Kidney glomerular epithelial cell (primary cell): ENCODE results near the gene LARGE2.
A peak's percentile ranks its signal among the peaks of the same experiment; 100 is the strongest.

Experiments used
- DNase-seq: peaks from one replicate; lab custom pipeline; 2025; lab: John Stamatoyannopoulos, UW

The LARGE2 gene

DNA sequence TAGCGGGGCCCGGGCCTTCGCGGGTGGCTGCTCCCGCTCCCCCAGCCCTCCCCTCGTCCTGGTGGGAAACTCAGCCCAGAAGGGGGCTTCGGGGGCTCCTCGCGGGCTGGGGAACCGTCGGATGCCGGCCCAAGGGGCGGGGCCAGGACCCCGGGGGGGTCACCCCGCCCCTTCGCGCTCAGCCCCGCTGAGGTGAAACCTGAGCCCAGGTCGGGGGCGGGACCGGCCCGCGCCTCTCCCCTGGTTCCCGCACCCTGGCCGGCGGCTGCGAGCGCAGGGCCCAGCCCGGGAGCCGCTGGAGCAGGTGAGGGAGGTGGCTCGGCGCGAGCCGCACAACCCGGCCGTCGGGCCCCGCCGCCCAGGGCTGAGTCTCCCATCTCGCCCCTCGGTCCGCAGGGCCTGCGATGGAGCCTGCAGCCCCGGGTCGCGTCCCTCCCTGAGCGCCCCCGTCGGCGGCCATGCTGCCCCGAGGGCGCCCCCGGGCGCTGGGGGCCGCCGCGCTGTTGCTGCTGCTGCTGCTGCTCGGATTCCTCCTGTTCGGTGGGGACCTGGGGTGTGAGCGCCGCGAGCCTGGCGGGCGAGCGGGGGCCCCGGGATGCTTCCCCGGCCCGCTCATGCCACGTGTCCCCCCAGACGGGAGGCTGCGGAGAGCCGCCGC, at the start of gene LARGE2:
Gene LARGE2, plus strand, starts transcription at position 232 of the 658 bp plus-strand sequence. Its CDS starts 227 bp downstream, at position 459.
- DNase-seq: no peak

DNA sequence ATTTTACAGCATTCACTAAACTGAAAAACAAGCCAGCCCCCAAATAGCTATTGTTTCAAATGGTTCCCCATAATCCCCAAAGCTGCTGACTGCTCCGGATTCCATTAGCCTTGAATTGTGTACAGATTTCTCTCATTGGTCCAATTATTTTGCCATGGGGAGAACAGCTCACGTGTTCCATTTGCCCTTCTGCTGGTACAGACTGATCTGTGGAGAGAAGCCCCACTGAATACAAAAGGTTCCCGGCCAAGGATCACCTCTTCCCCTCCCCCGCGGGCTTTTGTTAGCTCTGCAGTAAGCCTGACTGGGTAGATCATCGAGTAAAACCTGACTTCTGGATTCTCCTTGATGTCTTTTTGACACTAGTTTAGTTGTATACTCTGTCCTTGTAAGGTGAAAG, 46.1 kb upstream of the LARGE2 start:
- no peak for DNase-seq

DNA sequence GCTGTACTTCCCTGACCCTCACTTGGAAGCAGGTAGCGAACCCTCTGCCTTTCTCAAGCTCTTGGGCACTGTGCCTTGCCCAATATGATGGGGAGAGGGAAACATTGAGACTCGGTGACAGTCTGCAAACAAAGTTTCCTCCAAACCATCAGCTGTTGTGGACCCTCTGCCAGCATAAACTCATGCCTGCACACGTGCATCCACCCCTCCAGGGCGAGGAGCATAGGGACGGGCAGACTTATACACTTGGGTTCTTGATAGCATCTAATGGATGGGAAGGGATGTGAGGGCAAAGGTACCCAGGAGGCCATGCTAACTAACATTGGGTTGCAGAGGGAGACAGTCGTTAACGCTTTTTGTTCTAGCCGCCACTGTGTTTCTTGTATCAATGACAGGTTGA, 45.2 kb upstream of the LARGE2 start:
- no peak for DNase-seq

DNA sequence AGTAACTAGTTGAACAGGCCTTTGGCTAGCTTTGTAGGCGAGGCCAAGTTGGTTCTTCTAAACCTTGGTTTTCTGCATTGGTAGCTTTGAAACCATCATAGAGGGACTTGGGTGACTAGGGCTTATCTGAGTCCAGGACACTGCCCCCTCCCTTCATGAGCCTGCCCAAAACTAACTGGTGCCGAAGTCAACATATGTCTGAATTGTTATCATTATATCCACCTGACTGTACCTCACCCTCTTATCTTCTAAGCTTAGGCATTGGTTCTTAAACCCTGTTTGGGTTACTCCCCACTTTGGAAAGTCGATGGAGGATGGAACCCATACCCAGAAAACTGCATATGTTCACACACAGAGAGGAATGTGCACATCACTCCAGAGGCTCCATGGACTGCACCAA, 44.6 kb upstream of the LARGE2 start:
- DNase-seq: no peak

DNA sequence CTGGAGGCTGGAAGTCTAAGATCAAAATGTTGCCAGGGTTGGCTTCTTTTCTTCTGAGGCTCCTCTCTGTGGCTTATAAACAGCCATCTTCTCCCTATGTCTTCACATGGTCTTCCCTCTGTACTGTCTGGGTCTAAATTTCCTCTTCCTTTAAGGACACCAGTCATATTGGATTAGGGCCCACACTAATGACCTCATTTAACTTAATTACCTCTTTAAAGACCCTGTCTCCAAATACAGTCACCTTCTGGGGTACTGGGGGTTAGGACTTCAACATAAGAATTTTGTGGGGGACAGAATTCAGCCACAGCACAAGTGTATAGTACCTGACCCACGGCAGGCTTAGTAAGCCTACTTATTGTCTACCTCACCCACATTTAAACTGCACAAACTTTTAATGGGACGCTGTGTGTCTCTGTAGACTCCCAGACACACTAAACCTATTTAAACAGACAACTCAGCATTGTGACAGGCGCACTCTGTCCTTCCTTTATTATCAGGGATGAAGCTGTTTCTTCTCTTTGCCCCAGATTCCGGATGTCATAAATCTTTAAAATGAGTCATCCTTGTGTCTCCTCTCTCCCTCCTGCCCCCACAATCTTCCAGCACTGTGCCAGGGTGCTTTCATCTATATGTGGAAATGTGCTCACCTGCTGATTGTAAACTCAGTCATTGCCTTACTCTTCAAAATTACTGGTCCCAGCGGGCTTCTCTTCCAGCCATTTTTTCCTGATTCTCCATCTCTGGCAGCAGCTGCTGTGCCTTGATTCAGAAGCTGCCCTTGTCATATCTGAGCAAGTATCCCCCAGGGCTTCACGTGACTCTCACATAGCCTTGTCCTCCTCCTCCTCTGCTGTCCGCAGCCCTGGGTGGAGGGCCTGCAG, 42.4 kb upstream of the LARGE2 start:
- peak; percentile 72 for DNase-seq

DNA sequence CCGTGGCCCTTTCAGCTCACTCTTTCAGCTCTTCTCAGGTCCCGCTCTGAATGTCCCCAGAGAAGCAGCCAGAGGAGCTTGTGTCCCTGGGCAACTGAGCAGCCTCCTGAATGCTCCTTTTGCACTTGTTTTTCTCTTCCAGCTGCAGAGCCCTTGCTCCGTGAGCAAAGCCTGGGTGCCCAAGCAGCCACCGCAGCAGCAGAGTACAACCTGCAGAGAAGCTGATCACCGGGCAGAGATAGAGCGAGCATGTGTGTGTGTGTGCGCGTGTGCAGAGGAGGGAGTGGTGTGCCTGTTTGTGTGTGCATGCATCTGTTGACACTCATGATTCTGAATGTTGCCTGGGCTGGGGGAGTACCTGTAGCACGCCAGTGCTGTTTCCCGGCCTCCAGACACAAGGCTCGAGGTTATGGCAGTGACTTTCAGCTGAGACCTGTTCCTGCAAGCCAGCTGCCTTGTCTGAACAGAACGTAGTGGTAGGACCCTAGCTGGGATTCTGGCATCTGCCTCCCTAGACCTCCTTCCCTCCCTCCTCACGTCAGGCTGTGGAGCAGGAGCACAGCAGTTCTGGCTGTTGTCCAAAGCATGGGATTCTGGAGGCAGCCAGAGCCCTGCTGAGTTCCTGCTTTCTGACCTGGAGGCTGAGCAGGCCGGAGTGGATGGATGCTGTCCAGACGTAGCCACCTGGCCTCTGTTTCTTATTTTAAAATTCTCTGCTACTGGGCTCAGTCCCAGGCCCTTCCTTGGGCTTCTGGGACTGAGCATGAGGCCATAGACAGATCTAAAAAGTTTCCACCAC, 41.5 kb upstream of the LARGE2 start:
- DNase-seq: no peak

DNA sequence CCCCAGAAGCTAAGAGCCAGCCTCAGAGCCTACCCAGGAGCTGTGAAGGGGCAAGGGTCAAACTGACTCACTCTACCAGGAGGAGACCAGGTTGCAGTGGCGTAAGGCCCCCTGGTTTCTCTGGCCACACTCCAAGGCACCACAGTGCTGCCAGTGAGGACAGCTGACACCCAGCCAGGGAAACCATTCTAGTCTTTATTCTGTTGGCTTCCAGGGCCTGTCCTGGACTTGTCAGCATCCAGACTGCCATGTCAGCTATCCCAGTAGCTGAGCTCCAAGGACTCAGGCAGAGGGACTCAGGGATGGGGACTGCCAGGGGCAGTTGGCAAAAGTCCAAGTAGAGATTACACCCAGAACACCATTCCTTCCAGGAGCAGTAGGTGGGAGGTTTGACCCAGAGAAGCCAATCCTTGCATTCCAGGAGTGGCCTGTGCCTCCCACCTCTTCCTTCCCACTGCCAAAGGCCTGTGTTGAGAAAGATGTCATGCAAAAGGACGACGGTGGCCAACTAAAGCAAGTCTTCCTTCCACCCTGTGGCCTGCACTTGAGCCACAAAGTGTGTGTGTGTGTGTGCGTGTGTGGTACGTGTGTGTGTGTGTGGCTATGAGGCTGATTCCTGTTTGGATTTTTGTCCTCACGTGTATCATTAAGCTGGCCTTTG, 40.6 kb upstream of the LARGE2 start:
- peak; percentile 18 for DNase-seq

DNA sequence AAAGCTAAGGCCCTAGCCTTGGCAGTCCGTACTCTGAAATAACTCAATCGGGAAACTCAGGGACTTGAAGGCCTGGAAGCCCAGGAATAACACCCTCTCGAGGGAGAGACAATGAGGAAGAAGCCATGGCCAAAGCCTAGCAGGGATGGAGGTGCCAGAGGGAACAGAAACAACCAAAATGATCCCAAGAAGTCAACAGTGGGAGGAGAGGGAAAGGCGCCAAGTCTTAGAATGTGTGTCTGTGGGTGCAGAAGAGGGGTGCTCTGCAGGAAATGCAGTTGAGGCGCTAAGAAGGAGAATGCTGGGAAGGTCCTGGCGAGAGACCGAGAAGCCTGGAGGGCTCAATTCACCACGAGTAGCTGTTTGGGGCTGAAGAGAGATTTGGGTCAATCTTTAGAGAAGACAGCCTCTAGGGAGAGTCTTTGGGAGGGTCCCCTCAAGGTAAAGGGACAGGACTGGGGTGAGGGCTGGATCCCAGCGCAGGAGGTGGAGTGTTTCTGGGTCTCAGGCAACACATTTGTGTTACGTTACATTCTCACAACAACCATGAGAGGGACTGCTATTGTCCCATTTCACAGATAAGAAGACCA, 37.8 kb upstream of the LARGE2 start:
- DNase-seq: no peak

DNA sequence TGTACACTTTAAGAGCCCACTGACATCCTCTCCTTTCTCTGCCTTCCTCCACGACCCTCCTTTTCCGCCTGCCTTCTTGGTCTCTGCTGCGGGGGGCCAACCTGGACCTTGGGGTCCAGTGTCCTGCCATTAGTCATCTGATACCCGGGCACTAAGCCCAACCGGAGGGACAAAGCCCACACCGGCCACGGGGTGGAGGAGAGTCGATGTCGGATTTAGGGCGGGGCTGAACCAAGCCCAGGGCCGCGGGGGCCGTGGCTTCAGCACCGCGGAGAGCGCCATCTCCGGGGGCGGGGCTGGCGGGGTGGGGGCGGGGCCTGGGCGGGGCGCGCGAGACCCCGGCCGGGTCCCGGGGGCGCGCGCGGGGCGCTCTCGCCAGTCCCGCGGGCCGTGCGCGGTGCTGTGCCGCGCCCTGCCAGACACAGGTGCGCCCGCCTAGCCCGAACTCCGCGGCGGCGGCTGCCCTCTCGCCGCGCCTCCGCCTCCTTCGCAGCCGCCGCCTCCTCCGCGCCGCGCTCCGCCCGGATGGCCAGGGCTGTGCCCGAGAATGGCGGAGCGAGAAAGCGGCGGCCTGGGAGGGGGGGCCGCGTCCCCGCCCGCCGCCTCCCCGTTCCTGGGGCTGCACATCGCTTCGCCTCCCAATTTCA, 37.1 kb upstream of the LARGE2 start, which contains the start of gene MAPK8IP1:
Gene MAPK8IP1, plus strand, starts transcription at position 378 of the 647 bp plus-strand sequence. Its CDS starts 170 bp downstream, at position 548.
- peak; percentile 4 for DNase-seq

DNA sequence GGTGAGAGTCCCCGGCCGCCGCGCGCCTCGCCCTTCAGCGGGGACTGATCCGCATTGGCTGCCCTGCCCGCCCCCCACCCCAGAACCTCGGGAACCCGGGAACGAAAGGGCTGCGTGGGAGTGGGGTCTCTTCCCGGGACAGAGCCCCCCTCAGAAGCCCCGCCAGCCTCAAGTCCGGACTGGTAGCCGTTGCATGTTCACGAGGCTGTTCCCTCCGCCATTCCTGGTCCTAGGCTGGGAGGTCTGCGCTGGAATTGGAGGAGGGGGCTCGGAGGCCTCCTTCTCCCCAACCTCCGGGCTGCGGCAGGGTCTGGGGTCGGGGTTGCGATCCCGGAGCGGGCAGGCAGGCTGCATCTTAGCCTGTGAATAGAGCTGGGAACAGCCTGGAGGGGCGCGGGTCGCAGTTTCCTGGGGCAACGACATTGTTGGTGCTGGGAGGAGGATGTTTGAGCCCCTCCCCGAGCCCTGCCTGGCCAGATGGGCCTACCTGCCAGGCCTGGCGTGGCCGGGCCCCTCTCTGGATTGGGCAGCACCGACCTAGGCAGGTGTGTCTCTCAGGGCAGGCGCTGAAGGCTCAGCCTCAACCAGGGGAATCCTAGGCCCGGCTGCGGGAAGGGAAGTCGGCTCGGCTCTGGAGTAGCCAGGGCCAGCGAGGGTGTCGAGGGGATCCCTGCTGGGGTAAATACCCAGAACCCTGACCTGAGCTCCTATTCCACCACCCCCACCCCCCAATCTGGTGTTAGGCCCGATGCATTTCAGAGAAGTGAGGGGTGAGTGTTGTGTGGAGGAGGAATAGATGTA, 36.3 kb upstream of the LARGE2 start:
- no peak for DNase-seq

DNA sequence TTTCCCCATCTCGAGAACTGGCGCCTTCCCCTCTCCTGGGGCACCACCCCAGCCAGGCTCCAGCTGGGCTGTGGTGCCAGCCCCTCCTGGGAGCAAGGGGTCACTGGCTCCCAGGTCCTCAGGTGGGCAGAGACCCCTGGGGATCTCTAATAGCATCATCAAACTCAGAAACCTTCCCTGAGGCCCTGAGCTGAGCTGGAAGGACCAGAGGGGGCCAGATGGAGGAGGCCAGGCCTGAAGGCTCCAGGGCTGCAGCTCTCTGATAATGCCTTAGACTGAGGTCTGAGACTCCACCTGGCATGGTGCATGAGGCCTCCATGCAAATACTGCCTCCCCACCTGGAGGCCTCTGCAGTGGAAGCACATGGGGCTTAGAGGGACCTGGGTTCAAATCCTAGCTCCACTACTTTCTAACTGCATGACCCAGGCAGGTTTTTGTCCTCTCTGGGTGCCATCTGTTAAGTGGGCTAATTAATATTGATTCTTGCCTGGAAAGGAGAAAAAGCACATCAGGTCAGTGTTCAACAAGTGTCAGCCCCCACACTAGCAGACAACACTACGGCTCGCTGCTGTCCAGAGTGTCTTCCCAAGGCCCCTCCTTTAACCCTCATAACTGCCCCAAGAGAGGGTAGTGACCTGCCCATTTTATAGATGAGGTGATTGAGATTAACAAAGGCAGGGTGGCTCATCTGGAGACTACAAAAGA, 35.5 kb upstream of the LARGE2 start:
- no peak for DNase-seq

DNA sequence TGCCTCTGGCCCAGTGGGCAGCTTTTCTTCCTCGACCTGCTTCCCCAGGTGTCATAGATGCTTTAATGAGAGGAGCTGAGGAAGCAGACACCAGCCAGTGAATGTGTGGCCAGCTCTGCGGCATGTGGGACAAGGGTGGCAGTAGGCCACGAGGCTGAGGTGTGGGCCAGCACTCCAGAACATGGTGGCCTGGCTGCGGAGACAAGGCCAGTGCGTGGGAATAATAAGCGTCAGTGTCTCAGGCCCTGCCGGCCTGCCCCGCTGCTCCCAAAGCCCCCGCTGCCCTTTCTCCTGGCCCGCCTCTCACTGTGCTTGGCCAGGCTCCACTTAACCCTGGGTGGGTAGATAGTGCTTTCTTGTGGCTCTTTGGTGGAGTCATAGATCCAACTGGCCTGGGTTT, 34.9 kb upstream of the LARGE2 start:
- no peak for DNase-seq

DNA sequence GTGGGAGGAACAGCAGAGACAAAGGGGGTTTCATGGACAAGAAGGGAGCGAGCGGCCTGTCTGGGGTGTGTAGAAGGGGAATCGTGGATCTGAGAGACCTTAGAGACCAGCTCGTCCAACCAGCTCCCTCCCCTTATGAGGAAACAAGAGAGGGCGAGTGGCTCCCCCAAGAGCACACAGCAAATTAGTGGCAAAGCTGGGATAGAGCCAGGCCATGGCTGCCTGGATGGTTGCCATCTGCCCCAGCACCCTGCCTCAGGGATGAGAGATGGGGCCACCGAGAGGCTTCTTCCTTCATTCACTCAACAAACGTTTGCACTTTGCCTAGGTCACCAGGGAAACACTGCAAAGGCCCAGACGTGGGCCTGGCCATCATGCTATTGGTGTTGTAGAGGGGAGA, 32.9 kb upstream of the LARGE2 start:
- no peak for DNase-seq

DNA sequence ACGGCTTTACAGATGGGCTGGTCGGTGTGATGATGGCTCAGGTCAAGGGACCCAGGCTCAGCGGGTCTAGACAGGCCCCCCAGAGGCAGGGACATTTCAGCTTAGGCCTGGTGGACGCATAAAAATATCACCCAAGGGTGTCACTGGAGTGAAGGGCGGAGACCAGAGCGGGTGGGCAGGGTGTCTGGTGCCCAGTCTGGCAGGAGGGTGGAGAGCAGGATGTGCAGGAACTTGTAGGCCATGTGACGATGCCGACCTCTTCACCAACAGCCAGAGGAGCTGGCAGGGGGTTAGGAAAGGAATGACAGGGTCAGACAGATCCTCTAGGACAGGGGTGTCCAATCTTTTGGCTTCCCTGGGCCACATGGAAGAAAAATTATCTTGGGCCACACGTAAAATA, 32.5 kb upstream of the LARGE2 start:
- no peak for DNase-seq

DNA sequence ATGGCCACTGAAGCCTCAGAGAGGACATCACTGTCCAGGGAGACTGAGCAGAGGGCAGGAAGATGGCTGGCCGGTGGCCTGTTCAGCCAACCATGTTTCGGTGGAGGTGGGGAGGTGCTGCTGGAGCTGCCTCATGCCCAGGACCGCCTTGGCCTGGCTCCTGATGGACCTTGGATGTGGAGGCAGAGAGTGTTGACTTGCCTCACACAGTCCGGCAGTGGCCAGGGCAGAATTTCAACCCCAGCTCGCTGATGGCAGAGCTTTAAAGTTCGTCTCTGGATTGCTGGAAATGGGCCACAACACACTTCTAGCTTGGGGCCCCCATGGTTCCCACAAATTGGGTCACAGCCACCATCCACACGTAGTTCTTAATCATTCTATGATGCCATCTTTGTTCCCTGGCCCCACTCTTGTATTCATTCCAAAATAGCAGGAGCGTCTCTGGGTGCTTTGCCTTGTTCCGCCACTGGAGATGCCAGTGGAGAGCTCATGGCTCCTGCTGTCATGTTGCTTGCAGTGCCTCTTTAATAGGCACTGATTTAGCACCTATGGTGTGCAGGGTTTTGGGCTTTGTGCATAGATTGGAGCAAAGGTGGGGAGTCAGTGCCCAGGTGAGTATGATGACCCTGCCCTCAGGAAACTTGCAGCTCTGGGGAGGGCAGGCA, 31.4 kb upstream of the LARGE2 start:
- DNase-seq: no peak

DNA sequence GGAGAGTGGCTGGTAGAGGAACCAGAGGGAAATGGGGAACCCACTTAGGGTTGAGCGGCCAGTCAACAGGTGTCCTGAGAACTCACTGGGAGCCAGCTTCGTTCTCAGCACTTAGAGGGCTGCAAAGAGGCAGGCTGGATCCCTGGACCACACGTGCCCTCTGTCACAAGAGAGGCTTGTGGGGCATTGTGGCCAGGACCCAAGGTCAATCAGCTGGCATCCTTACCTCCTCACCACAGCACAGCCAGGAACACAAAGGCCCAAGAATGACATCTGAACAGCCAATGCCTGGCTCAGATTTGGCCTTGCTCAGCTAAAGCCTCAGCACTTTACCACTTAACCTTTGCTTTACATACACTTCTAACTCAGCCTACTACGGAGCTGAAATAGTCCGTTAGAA, 29.6 kb upstream of the LARGE2 start:
- no peak for DNase-seq

DNA sequence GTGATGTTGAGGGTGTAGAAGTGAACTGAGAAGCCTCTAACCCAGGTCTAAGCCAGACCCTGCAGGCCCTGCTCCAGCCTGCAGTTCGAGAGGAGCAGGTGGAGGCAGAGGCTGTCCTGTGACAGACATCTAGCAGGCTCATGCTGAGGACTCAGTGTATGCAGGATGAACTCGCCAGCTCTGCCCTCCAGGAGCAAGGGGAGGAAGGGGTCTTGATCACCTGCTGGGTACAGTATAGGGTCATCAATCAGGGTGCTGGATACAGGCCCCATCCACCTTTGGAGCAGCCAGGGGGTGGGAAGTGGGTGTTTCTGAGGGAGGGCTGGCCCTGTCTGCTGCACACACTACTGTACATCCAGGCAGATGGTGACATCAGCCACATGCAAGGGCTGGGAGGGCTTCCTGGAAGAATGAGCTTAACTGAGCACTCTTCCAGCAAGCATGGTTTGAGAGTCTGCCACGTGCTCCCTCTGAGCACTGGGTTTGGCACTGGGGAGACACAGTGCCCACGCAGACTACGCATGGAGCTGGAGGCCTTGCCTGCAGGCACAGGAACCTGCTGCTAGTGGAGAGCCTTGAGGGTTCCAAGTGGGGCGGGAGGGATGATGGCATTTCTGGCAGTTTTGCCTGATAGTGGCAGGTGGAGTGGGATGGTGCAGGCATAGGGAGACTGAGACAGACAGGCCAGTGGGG, 27.8 kb upstream of the LARGE2 start:
- no peak for DNase-seq

DNA sequence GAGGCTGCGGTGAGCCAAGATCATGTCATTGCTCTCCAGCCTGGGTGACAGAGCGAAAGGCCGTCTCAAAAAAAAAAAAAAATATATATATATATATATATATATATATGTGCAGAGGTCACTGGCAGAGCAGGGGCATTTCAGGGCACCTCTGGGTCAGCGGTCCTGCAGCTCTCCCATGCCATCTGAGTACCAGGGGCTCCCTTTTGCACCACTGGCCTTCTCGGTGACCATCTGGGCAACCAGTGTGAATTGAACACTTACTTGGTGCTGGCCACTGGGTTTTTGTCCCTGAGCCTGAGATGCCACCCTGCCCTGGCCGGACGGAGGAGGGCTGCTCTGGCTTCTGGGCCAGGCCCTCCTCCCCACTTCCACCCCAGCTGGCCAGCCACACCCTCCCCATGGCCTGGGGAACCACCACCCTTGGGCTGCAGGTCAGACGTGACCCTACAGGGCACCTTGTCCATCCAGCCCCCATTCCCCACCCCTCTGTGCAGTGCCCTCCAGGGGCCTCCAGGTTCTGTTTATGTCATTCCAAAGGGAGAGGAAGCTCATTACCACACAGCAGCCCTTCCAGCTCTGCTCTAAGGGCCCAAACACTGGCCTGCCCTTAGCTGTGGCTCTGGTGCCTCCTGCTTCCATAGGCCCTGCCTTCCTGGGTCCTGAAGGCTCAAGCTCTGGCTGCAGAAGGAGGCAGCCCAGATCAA, 26.8 kb upstream of the LARGE2 start:
- DNase-seq: no peak
